SK-N-SH treated with all-trans-retinoic acid at 6 μM for 48 hours (cell line): ENCODE data around the gene APRT.

Experiments
- PPARA ChIP-seq: fragments of 250-450 bp; sonication (Bioruptor Pico); IDR thresholded peaks from 2 replicates; pipeline ENCODE4 v1.5.0; 2020; ENCODE audit warnings: mild to moderate bottlenecking, borderline replicate concordance
- RARB ChIP-seq: fragments of 250-450 bp; sonication (Bioruptor Pico); IDR thresholded peaks from 2 replicates; pipeline ENCODE4 v1.8.0; 2021; ENCODE audit warnings: mild to moderate bottlenecking, moderate library complexity
- TF ChIP-seq, protein P1 (sequence below): fragments of 250-450 bp; sonication (Bioruptor Pico); IDR thresholded peaks from 2 replicates; pipeline ENCODE4 v1.8.0; 2020; ENCODE audit warnings: mild to moderate bottlenecking, moderate library complexity, borderline replicate concordance
- TF ChIP-seq, protein P2 (sequence below): fragments of 250-450 bp; sonication (Bioruptor Pico); IDR thresholded peaks from 2 replicates; pipeline ENCODE4 v1.5.1; 2020; ENCODE audit warnings: low read depth, mild to moderate bottlenecking, moderate library complexity

DNA sequence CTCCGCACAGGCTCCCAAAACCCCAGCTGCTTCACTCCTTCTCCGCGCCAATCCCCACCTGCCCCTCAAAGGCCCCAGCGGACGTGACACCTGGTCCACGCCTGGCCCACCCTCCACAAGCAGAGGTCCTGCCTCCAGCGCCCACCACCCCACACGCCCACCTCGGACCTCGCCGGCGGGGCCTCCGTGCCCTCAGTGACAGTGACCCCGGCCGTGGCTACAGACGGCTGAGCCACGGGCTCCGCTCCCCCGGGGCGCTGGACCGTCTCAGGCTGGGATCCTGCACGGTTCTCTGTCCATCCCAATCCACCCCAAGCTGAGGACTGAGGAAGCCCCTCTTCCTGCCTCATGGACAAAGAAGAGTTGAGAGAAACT lies 51.8 kb downstream of the APRT start:
- TF ChIP-seq, protein P1, sequence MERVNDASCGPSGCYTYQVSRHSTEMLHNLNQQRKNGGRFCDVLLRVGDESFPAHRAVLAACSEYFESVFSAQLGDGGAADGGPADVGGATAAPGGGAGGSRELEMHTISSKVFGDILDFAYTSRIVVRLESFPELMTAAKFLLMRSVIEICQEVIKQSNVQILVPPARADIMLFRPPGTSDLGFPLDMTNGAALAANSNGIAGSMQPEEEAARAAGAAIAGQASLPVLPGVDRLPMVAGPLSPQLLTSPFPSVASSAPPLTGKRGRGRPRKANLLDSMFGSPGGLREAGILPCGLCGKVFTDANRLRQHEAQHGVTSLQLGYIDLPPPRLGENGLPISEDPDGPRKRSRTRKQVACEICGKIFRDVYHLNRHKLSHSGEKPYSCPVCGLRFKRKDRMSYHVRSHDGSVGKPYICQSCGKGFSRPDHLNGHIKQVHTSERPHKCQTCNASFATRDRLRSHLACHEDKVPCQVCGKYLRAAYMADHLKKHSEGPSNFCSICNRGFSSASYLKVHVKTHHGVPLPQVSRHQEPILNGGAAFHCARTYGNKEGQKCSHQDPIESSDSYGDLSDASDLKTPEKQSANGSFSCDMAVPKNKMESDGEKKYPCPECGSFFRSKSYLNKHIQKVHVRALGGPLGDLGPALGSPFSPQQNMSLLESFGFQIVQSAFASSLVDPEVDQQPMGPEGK (CRISPR knock-in tag), result no peak
- TF ChIP-seq RARB (CRISPR knock-in tag) (no peak), PPARA (CRISPR knock-in tag) (no peak)
- TF ChIP-seq, protein P2, sequence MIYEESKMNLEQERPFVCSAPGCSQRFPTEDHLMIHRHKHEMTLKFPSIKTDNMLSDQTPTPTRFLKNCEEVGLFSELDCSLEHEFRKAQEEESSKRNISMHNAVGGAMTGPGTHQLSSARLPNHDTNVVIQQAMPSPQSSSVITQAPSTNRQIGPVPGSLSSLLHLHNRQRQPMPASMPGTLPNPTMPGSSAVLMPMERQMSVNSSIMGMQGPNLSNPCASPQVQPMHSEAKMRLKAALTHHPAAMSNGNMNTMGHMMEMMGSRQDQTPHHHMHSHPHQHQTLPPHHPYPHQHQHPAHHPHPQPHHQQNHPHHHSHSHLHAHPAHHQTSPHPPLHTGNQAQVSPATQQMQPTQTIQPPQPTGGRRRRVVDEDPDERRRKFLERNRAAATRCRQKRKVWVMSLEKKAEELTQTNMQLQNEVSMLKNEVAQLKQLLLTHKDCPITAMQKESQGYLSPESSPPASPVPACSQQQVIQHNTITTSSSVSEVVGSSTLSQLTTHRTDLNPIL (CRISPR knock-in tag), result no peak
